ENCODE data around the gene KRT82.

The KRT82 gene

GRCh38 chr12:52383331-52383730 lies 22.8 kb downstream of the KRT82 start:
- no peak for DNase-seq (ENCODE audit: low spot score)

- no peak for DNase-seq (ENCODE audit: low spot score)
Observed at GRCh38 chr12:52382854-52383253, 23.3 kb downstream of the KRT82 start.

- DNase-seq (ENCODE audit: low spot score): no peak
Observed at GRCh38 chr12:52381206-52381605, 24.9 kb downstream of the KRT82 start.

- DNase-seq (ENCODE audit: low spot score): peak; percentile 32
Observed at GRCh38 chr12:52380271-52380694, 25.9 kb downstream of the KRT82 start.

- no peak for DNase-seq (ENCODE audit: low spot score)
Observed at GRCh38 chr12:52379536-52379935, 26.6 kb downstream of the KRT82 start.

GRCh38 chr12:52378091-52378490 lies 28.0 kb downstream of the KRT82 start:
- DNase-seq (ENCODE audit: low spot score): no peak

- DNase-seq (ENCODE audit: low spot score): no peak
Observed at GRCh38 chr12:52377266-52377665, 28.9 kb downstream of the KRT82 start.

GRCh38 chr12:52372216-52373154 lies 33.6 kb downstream of the KRT82 start:
- DNase-seq (ENCODE audit: low spot score): peak; percentile 67

GRCh38 chr12:52371716-52372115 lies 34.4 kb downstream of the KRT82 start:
- no peak for DNase-seq (ENCODE audit: low spot score)

- no peak for DNase-seq (ENCODE audit: low spot score)
Observed at GRCh38 chr12:52370926-52371608, 35.1 kb downstream of the KRT82 start.

- no peak for DNase-seq (ENCODE audit: low spot score)
Observed at GRCh38 chr12:52369809-52370208, 36.3 kb downstream of the KRT82 start.

GRCh38 chr12:52369211-52369610 lies 36.9 kb downstream of the KRT82 start:
- DNase-seq (ENCODE audit: low spot score): no peak

- no peak for DNase-seq (ENCODE audit: low spot score)
Observed at GRCh38 chr12:52368508-52368907, 37.6 kb downstream of the KRT82 start.

GRCh38 chr12:52367876-52368275 lies 38.3 kb downstream of the KRT82 start:
- no peak for DNase-seq (ENCODE audit: low spot score)

- DNase-seq (ENCODE audit: low spot score): no peak
Observed at GRCh38 chr12:52366738-52367485, 39.2 kb downstream of the KRT82 start, which contains the start of gene KRT85. KRT85 (minus strand) TSS chr12:52367481; CDS start chr12:52367405, 76 bp downstream.

GRCh38 chr12:52364901-52365489 lies 41.1 kb downstream of the KRT82 start:
- no peak for DNase-seq (ENCODE audit: low spot score)

GRCh38 chr12:52364061-52364460 lies 42.1 kb downstream of the KRT82 start:
- no peak for DNase-seq (ENCODE audit: low spot score)

GRCh38 chr12:52363111-52363679 lies 42.9 kb downstream of the KRT82 start:
- DNase-seq (ENCODE audit: low spot score): no peak

- DNase-seq (ENCODE audit: low spot score): peak; percentile 26
Observed at GRCh38 chr12:52362118-52362726, 43.9 kb downstream of the KRT82 start.

GRCh38 chr12:52361553-52361952 lies 44.6 kb downstream of the KRT82 start:
- no peak for DNase-seq (ENCODE audit: low spot score)

- no peak for DNase-seq (ENCODE audit: low spot score)
Observed at GRCh38 chr12:52360663-52361271, 45.4 kb downstream of the KRT82 start.

All from NAMALWA (cell line).